GM12892 (cell line): Measurements from ENCODE around the gene AMHR2.
A peak's percentile ranks its signal among the peaks of the same experiment; 100 is the strongest.
"Not testable (repeated sequence)": the region's sequence is repeated elsewhere in the genome, so short reads cannot be mapped to it uniquely, and the experiment has no call there.

Experiments used
- DNase-seq: peaks from one replicate; pipeline ENCODE4 v3.0.0; 2011; ENCODE audit not compliant: insufficient read length
- FAIRE-seq: peaks from 2 replicates; lab custom pipeline; 2011; peaks lifted over from hg19 to GRCh38; lab: Jason Lieb, UNC
- POLR2A ChIP-seq: IDR thresholded peaks from 2 replicates; pipeline ENCODE4 v1.6.1; 2011; ENCODE audit warnings: low read depth, low read length, control low read depth
- POLR2AphosphoS5 ChIP-seq: IDR thresholded peaks from 2 replicates; pipeline ENCODE4 v1.6.1; 2011; ENCODE audit warnings: low read depth, low read length, control low read depth
- TAF1 ChIP-seq: IDR thresholded peaks from 2 replicates; pipeline ENCODE4 v1.6.1; 2011; ENCODE audit warnings: low read depth, mild to moderate bottlenecking, control low read depth, low read length, borderline replicate concordance

The AMHR2 gene

GRCh38 chr12:53443955-53444354 is 20.3 kb downstream of the AMHR2 start:
- no peak for TF ChIP-seq POLR2AphosphoS5
- TF ChIP-seq TAF1, result no peak
- TF ChIP-seq POLR2A, result no peak
- DNase-seq (no peak), FAIRE-seq (no peak)

DNA sequence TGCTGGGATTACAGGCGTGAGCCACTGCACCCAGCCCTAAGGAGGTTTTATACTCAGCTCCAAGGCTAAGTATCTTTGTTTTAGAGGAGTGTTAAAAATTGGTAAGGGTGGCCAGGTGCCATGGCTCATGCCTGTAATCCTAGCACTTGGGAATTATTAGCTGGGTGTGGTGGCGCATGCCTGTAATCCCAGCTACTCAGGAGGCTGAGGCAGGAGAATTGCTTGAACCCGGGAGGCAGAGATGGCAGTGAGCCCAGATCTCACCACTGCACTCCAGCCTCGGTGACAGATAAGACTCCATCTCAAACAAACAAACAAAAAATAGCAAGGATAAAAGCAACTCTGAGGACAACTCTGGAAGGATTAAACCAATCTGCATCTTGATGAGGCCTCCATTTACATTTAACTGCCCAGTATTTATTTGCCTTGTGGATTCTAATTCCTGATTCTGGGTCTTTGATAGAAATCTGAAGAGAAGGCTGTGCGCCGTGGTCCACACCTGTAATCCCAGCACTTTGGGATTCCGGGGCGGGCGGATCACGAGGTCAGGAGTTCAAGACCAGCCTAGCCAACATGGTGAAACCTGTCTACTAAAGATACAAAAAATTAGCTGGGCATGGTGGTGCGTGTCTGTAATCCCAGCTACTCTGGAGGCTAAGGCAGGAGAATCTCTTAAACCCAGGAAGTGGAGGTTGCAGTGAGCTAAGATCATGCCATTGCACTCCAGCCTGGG is 21.1 kb downstream of the AMHR2 start:
- not testable (repeated sequence) for DNase-seq, FAIRE-seq

DNA sequence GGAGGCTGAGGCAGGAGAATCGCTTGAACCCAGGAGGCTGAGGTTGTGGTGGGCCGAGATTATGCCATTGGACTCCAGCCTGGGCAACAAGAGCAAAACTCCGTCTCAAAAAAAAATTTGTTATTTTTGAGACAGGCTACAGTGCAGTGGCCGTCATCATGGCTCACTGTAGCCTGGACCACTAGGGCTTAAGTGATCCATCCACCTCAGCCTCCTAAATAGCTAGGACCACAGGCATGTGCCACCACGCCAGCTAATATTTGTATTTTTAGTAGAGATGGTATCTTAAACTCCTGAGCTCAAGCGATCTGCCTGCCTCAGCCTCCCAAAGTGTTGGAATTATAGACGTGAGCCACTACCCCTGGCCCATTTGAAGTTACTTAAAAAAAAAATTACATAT is 27.3 kb downstream of the AMHR2 start:
- DNase-seq (no peak), FAIRE-seq (no peak)
- TF ChIP-seq POLR2AphosphoS5, result no peak
- no peak for TF ChIP-seq POLR2A
- no peak for TF ChIP-seq TAF1

- TF ChIP-seq TAF1, result peak; percentile 92
- TF ChIP-seq POLR2A, result peak; percentile 88
- peak; percentile 94 for TF ChIP-seq POLR2AphosphoS5
- FAIRE-seq (peak; percentile 98), DNase-seq (peak; percentile 96)
These were observed 28.1 kb downstream of the AMHR2 start, which contains the start of gene PCBP2 for GRCh38 chr12:53451661-53452158. TSS of gene PCBP2 (plus strand) at chr12:53452102. CDS start at chr12:53454801, 2,699 bp downstream.

DNA sequence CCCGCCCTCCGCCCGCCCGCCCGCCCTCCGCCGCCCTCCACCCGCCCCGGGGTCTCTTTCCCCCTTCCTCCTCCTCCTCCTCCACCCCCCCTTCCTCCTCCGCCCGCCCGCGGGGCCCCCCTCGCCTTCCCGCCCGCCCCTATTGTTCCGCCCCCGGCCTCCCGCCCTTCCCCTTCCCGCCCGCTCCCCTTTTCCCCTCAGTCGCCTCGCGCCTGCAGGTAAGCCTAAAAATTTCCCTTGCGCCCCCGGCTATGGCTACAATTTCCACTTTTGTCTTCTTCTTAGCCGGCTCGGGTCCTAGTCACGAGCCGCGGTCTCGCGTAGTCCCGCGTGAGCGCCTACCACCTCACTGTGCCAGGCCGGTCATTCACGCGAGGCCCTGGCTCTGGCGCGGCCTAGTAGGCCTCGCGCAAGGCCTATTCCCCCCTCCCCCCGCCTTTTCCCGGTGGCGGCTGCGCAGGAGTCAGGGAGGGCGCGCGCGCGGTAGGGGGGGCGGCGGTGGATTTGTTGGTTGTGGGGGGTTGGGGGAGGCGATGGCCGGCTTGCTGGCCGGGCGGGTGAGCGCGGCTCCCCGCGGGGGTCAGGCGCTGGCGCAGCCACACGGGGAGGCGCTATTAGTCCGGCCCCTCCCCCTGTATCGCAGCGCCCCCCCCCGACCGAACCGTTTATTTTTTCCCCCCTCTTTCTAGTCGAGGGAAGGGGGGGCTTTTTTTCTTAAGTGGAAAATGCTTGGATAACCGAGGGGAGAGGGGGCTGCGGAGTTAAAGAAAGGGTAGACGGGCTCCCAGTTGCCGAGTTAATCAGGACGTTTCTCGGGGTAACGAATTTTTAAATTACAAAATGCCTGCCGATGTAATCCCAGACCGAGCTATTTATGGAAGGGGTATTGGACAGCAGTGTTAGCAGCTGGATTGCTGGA is 28.8 kb downstream of the AMHR2 start:
- TF ChIP-seq POLR2AphosphoS5, result peak; percentile 79
- peak; percentile 65 for TF ChIP-seq POLR2A
- no peak for TF ChIP-seq TAF1
- FAIRE-seq, result no peak
- DNase-seq, result peak; percentile 61

DNA sequence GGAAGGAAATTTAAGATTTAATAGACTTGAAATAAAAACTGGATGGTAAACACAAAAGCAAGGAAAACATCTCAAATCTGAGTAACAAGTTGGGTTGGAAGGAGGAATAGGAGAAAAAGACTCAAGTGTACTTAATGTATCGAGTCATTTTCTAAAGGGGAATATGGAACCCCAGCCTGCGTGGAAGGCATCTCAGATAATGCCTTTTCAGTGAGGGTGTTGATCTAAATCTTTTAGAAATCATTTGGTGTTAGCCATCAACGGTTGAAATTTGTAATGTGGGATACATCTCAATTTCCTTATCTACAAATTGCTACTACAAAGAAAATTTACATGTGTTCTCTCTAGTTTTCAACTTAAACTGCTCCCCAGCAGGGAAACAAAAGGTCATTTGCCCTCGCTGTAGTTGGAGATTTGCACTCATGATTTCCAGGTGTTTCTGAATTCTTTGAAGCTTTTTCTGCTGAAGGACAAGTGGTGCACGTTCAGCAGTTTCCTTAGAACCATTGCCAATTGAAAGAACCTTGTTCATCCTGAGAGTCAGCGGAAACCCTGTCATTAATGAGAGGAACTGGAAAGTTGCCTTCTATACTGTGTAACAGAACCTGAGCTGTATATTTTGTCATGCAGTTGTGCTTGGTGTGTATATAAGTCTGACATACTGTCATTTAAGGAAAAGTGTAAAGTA is 30.4 kb downstream of the AMHR2 start:
- FAIRE-seq (no peak), DNase-seq (no peak)
- TF ChIP-seq POLR2A (no peak; the same call in none of the 2 replicates), POLR2AphosphoS5 (no peak), TAF1 (no peak)

DNA sequence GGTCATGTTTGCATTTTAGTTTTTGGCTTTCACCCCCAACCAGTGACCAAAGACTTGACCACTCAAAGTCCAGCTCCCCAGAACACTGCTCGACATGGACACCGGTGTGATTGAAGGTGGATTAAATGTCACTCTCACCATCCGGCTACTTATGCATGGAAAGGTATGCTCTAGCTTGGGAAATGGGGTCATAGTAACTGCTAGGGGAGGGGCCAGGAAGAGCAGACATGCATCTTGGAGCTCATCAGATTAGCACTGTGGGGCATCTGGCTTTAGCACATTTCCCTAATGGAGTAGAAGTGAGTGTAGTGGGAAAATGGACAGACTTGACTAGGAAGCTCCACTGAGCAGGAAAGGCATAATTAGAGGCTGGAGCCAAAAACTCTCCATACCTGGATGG is 31.1 kb downstream of the AMHR2 start:
- DNase-seq (no peak), FAIRE-seq (no peak)
- TF ChIP-seq POLR2A, result no peak; the same call in 1 of the 2 replicates
- TF ChIP-seq TAF1, result no peak
- TF ChIP-seq POLR2AphosphoS5, result peak; percentile 30; the same call in 1 of the 2 replicates

DNA sequence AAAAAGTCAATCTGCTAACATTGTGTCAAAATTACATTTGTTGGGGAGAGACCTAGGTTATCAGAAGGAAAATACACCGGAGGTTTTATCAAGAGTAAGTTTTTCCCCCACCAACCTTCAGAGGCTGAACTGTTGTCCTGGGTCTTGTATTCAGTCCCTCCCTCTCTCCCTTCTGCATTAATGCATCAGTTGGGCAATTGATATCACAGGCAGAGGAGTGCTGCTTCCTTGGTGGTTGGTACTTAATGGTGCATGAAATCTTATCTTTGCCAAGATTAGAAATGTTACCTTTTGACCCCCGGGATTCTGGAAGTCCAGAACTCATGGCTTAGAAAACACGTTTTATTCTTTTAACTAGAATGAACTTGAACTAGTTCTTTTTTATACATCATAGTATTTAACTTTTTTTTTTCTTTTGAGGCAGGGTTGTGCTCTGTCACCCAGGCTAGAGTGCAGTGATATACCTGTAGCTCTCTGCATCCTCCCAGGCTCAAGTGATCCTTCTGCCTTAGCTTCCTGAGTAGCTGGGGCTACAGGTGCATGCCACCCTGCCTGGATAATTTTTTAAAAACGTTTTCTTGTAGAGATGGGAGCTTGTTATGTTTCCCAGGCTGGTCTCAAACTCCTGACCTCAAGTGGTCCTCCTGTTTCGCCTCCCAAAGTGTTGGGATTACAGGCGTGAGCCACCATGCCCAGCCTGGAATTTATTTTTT is 33.2 kb downstream of the AMHR2 start:
- no peak for FAIRE-seq
- TF ChIP-seq TAF1 (no peak), POLR2A (no peak; the same call in 1 of the 2 replicates), POLR2AphosphoS5 (peak; percentile 42; the same call in 1 of the 2 replicates)
- DNase-seq, result no peak

- DNase-seq (no peak), FAIRE-seq (no peak)
- no peak for TF ChIP-seq TAF1
- TF ChIP-seq POLR2AphosphoS5, result no peak
- TF ChIP-seq POLR2A, result no peak
These were observed 35.4 kb downstream of the AMHR2 start for GRCh38 chr12:53459097-53459496.

DNA sequence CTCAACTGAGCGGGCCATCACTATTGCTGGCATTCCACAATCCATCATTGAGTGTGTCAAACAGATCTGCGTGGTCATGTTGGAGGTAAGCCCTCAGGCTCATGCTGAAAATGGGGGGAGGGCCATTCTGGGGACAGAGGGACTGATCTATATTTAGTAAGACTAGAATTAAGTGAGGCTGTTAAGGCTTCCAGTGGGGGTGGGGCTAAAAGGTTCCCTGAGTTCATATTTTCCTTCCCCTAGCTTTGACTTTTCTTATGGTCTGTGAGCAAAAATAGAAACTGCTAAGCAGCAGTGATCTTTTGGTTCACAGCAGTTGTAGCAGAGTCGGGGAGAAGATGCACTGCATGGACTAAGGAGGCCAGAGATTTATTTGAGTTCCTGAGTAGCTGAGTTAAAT is 37.4 kb downstream of the AMHR2 start:
- DNase-seq (no peak), FAIRE-seq (no peak)
- TF ChIP-seq TAF1 (no peak), POLR2AphosphoS5 (peak; percentile 70), POLR2A (peak; percentile 33)
